ENCODE results near the gene GALNT4.

DNA sequence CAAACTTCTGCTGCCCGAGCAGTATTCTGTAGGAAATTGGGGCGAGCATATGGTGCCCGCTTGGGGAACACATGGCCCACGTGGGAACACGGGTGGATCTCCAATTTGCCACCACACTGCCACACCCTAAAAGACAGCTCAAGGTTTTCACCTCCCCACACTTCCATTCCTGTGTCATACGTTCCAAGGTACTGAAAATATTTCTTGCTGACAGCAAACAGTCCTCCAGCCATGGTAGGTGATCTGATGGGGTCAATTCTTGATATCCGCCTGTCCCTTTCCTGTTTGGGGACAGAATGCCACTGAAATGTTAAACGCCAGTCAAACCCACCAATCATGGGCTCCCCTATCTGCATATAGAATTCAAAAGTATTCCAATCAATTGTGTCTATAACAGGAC, 1.2 kb downstream of the GALNT4 start:
- TF ChIP-seq CTCF (IDR thresholded peaks at IDR 0.05) = no peak
- no peak for TF ChIP-seq POLR2A (IDR thresholded peaks at IDR 0.05)

Data from body of pancreas (tissue), 4 donors.